A172 (cell line): ENCODE data around the gene LCOR. TPM values are rescaled to one million over a fixed set of nuclear protein-coding genes. Genes with fewer than 3 reads are reported as not detected.
"Not testable (repeated sequence)": the region's sequence is repeated elsewhere in the genome, so short reads cannot be mapped to it uniquely, and the experiment has no call there.

ENCODE experiments used
- DNase-seq: peaks from one replicate; pipeline ENCODE4 v3.0.0-alpha.2; 2015; ENCODE audit warnings: low spot score
- total RNA-seq: library from RNA; depleted of rRNA; stranded (reverse); fragments of >200 nt; shearing (Covaris generic); gene quantifications from 2 replicates; pipeline ENCODE4 v1.2.3, GENCODE V29; 2014; rRNA removed

The LCOR gene
- total RNA-seq, 1 experiment from 2014 or later: 15.8 TPM

DNA sequence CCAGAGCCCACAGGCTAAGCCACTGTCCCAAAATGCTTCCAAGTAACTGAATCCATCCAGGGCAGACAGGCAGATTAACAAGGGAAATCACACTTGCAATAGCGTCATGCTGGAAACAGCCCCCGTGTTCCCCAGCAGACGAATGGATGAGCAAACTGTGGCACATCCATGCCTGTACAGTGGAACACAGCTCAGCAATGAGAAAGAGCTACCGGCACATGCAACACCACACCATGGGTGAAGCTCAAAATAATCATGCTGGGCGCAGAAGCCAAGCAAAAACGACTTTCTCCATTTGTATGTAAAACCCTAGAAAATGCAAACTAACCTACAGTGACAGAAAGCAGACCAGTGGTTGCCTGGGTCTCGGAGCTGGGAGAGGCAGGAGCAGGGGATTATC is 200.5 kb downstream of the LCOR start:
- DNase-seq: no peak

DNA sequence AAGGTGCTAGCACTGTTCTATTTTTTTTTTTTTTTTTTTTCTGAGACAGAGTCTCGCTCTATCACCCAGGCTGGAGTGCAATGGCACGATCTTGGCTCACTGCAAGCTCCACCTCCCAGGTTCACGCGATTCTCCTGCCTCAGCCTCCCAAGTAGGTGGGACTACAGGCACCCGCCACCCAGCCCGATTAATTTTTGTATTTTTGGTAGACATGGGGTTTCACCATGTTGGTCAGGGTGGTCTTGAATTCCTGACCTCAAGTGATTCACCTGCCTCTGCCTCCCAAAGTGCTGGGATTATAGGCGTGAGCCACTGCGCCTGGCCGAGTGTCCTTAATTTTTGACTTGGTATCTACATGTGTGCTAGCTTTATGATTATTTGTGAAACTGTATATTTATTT is 201.7 kb downstream of the LCOR start:
- DNase-seq: not testable (repeated sequence)

DNA sequence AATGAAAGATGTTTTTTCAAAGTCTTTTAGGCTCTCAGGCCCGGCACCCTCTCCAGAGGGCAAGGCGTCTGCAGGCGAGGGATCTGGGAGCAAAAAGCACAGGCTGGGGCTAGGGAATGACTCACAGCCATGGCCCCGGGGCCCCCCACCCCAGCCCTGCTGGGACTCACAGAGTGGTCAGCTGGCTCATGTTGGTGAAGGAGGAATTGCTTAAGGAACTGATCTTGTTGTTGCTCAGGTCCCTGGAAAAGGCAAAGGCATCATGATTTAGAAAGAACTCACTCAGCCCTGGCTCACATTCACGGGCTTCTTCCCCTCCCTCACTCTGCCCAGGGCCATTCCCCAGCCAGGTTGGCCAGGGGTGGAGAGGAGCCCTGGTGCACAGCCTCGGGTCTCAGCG is 202.2 kb downstream of the LCOR start:
- DNase-seq: no peak

- DNase-seq: no peak
These were observed 203.1 kb downstream of the LCOR start for GRCh38 chr10:97034958-97035769.

GRCh38 chr10:97037365-97038361 is 205.6 kb downstream of the LCOR start:
- DNase-seq: peak; percentile 91

- DNase-seq: no peak
These were observed 206.6 kb downstream of the LCOR start for GRCh38 chr10:97038688-97039087.

- DNase-seq: no peak
These were observed 207.6 kb downstream of the LCOR start for GRCh38 chr10:97039538-97040247.

- DNase-seq: no peak
These were observed 208.1 kb downstream of the LCOR start for GRCh38 chr10:97040248-97040584.

GRCh38 chr10:97040706-97041105 is 208.6 kb downstream of the LCOR start:
- no peak for DNase-seq

GRCh38 chr10:97042081-97042480 is 210.0 kb downstream of the LCOR start:
- DNase-seq: no peak

- no peak for DNase-seq
These were observed 210.8 kb downstream of the LCOR start for GRCh38 chr10:97042716-97043562.

DNA sequence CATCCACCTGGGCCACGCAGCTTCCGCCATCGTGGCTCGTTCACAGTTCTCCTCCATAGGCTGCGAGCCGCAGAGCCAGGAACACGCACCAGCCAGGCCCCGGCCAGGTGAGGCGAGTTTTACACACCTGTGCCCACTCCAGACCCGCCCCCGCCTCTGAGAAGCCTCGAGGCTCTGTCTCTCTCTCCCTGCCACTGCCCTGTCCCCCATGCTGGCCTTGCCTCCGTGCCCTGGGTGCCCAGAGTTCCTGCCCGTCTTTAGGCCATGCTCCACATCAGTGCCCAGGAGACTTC is 211.4 kb downstream of the LCOR start:
- DNase-seq: no peak

Other genes starting within 250 kb of the LCOR start
- 144 and 146 TPM in 2 replicates for gene TM9SF3, start 245.3 kb upstream of the LCOR start, total RNA-seq
- 12.1 and 17.2 TPM in 2 replicates for gene PIK3AP1, start 111.8 kb upstream of the LCOR start, total RNA-seq